ENCODE results near the gene C16orf95. TPM values are rescaled to one million over a fixed set of nuclear protein-coding genes. Genes with fewer than 3 reads are reported as not detected.

C16orf95 gene
- total RNA-seq, 1 experiment from 2014 or later, result 6.0 TPM

GRCh38 chr16:87295661-87296531 is 21.3 kb downstream of the C16orf95 start:
- TF ChIP-seq REST (IDR thresholded peaks at IDR 0.05; ENCODE audit: insufficient read depth in 1 of 2, low read depth in 2 of 2, low read length in 1 of 2) (no peak), SIN3A (IDR thresholded peaks at IDR 0.05; ENCODE audit: borderline replicate concordance, insufficient read depth, low read depth, low read length) (no peak), TCF7L2 (IDR thresholded peaks at IDR 0.05; ENCODE audit: low read depth, low read length) (no peak), CTCF (IDR thresholded peaks at IDR 0.05) (no peak), POLR2AphosphoS5 (IDR thresholded peaks at IDR 0.05; ENCODE audit: low read depth, low read length) (no peak)
- intact Hi-C loops (cut with micrococcal nuclease; ENCODE audit: unreplicated experiment), result no loop called here

DNA sequence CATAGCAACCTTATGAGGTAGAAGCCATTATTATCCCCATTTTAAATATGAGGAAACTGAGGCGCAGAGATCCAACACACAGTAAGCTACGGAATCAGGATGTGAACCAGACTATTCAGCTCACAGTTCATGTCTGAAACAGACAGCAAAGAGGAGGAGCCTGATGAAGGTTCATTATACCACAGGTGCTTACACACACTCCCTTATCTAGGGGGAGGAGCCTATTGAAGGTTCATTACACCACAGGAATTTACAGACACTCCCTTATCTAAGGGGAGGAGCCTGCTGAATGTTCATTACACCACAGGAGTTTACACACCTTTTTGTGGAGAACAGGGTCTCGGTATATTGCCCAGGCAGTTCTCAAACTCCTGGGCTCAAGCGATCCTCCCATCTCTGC is 21.9 kb downstream of the C16orf95 start:
- intact Hi-C loops (cut with micrococcal nuclease; ENCODE audit: unreplicated experiment) (no loop called here), in situ Hi-C loops (cut with HindIII; ENCODE audit: low pct_unique_long_range_greater_than_20kb, low sequenced_read_pairs) (no loop called here)
- H3K36me3 ChIP-seq (ENCODE audit: control insufficient read depth, insufficient read depth, low read length), result no peaks in the 10 kb centered on the region
- ATAC-seq, result no peak
- H3K9me3 ChIP-seq (ENCODE audit: control insufficient read depth, insufficient read depth, low read depth, low read length), result no peaks in the 10 kb centered on the region
- no peak overlapping the region for H3K4me3 ChIP-seq (ENCODE audit: low read depth in 2 of 2, low read length in 2 of 2)
- CTCF ChIA-PET, result no interaction called here
- POLR2A ChIA-PET, result no interaction called here
- H3K4me1 ChIP-seq (ENCODE audit: control insufficient read depth, insufficient read depth, low read length), result no peaks in the 10 kb centered on the region
- H3K27me3 ChIP-seq (ENCODE audit: control insufficient read depth, insufficient read depth, low read length), result no peaks in the 10 kb centered on the region
- H3K27ac ChIP-seq (ENCODE audit: low read length), result no peak overlapping the region
- no peak for DNase-seq (ENCODE audit: low read depth, low spot score)
- TF ChIP-seq POLR2AphosphoS5 (IDR thresholded peaks at IDR 0.05; ENCODE audit: low read depth, low read length) (no peak), CTCF (IDR thresholded peaks at IDR 0.05) (no peak), REST (IDR thresholded peaks at IDR 0.05; ENCODE audit: insufficient read depth in 1 of 2, low read depth in 2 of 2, low read length in 1 of 2) (no peak), TCF7L2 (IDR thresholded peaks at IDR 0.05; ENCODE audit: low read depth, low read length) (no peak), SIN3A (IDR thresholded peaks at IDR 0.05; ENCODE audit: borderline replicate concordance, insufficient read depth, low read depth, low read length) (no peak)
- no TSS peak for BruUV-seq (replicated peaks)

More at GRCh38 chr16:87295661-87296531, 21.3 kb downstream of the C16orf95 start:
- no peak for DNase-seq (ENCODE audit: low read depth, low spot score)
- in situ Hi-C loops (cut with HindIII; ENCODE audit: low pct_unique_long_range_greater_than_20kb, low sequenced_read_pairs), result no loop called here
- ATAC-seq, result no peak
- POLR2A ChIA-PET, result no interaction called here
- no peak overlapping the region for H3K27ac ChIP-seq (ENCODE audit: low read length)
- no TSS peak for BruUV-seq (replicated peaks)
- no peaks in the 10 kb centered on the region for H3K4me1 ChIP-seq (ENCODE audit: control insufficient read depth, insufficient read depth, low read length)
- no peaks in the 10 kb centered on the region for H3K9me3 ChIP-seq (ENCODE audit: control insufficient read depth, insufficient read depth, low read depth, low read length)
- no peak overlapping the region for H3K4me3 ChIP-seq (ENCODE audit: low read depth in 2 of 2, low read length in 2 of 2)
- CTCF ChIA-PET, result no interaction called here
- H3K27me3 ChIP-seq (ENCODE audit: control insufficient read depth, insufficient read depth, low read length), result no peaks in the 10 kb centered on the region
- H3K36me3 ChIP-seq (ENCODE audit: control insufficient read depth, insufficient read depth, low read length), result no peaks in the 10 kb centered on the region
